ENCODE results near the gene PAAF1.

PAAF1 gene

GRCh38 chr11:73962101-73962705 lies 85.4 kb downstream of the PAAF1 start:
- Histone ChIP-seq H3K27me3 (replicated peaks in 2 of 5; ENCODE audit: control insufficient read depth in 4 of 5, insufficient read depth in 5 of 5, low read length in 4 of 5) (peaks cover 0 to 15% (median 3%) of the 10 kb centered on the region in 5 experiments), H3K9me3 (ENCODE audit: control extremely low read depth in 1 of 5, control insufficient read depth in 4 of 5, insufficient read depth in 2 of 5, low read depth in 1 of 5, low read length in 4 of 5) (no peaks in the 10 kb centered on the region), H3K27ac (ENCODE audit: insufficient read depth in 1 of 2, low read depth in 1 of 2, low read length in 2 of 2, poor library complexity in 1 of 2, severe bottlenecking in 2 of 2) (no peak overlapping the region), H3K4me3 (ENCODE audit: control insufficient read depth in 1 of 7, extremely low read depth in 1 of 7, insufficient read depth in 4 of 7, low read depth in 2 of 7, low read length in 6 of 7) (no peak overlapping the region), H3K4me1 (ENCODE audit: control extremely low read depth in 1 of 4, control insufficient read depth in 4 of 4, insufficient read depth in 4 of 4, low read length in 3 of 4) (peaks cover 0 to 3% (median 0%) of the 10 kb centered on the region in 4 experiments), H3K36me3 (ENCODE audit: control insufficient read depth in 4 of 4, insufficient read depth in 4 of 4, low read length in 3 of 4) (no peaks in the 10 kb centered on the region)
- DNase-seq, result no peak
- ChIA-PET CTCF (no interaction called here), POLR2A (no interaction called here)
- WGBS (ENCODE audit: insufficient coverage), result 91% methylated on average over 5 of the region's 7 CpGs

DNA sequence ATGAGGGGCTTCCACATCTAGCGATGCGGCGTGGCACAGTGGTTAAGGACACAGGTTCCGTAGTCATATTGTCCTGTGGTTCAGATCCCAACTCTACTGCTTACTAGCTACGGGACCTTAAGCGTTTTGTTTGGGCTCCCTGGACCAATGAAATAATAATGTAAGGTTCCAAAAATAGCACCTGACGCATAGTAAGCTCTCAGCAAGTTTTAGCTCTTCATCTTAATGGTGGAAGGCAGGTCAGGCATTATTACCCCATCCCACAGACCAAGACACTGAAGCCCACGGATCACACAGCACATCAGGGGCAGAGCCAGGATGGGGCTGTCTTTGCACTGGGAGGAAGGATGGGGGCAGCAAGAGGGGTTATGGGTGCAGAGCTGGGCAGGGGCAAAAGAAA lies 87.1 kb downstream of the PAAF1 start:
- WGBS (ENCODE audit: insufficient coverage), result 94% methylated on average over 6 of the region's 8 CpGs
- peaks cover 0 to 3% (median 0%) of the 10 kb centered on the region in 4 experiments for H3K4me1 ChIP-seq (ENCODE audit: control extremely low read depth in 1 of 4, control insufficient read depth in 4 of 4, insufficient read depth in 4 of 4, low read length in 3 of 4)
- ChIA-PET POLR2A (interaction anchor here (0.6 kb wide), 1 partner anchor 12 kb away, joined by 3 read pairs; no protein-coding TSS in a partner anchor), CTCF (interaction anchor here (0.8 to 2.7 kb wide), 19 partner anchors 9 to 293 kb away, joined by 3 to 15 read pairs (median 3); partner anchors contain the start of gene DNAJB13)
- no peak overlapping the region for H3K27ac ChIP-seq (ENCODE audit: insufficient read depth in 1 of 2, low read depth in 1 of 2, low read length in 2 of 2, poor library complexity in 1 of 2, severe bottlenecking in 2 of 2)
- H3K36me3 ChIP-seq (ENCODE audit: control insufficient read depth in 4 of 4, insufficient read depth in 4 of 4, low read length in 3 of 4), result no peaks in the 10 kb centered on the region
- no peaks in the 10 kb centered on the region for H3K9me3 ChIP-seq (ENCODE audit: control extremely low read depth in 1 of 5, control insufficient read depth in 4 of 5, insufficient read depth in 2 of 5, low read depth in 1 of 5, low read length in 4 of 5)
- no peak for DNase-seq
- H3K27me3 ChIP-seq (replicated peaks in 2 of 5; ENCODE audit: control insufficient read depth in 4 of 5, insufficient read depth in 5 of 5, low read length in 4 of 5), result peaks cover 0 to 6% (median 0%) of the 10 kb centered on the region in 5 experiments
- no peak overlapping the region for H3K4me3 ChIP-seq (ENCODE audit: control insufficient read depth in 1 of 7, extremely low read depth in 1 of 7, insufficient read depth in 4 of 7, low read depth in 2 of 7, low read length in 6 of 7)

DNA sequence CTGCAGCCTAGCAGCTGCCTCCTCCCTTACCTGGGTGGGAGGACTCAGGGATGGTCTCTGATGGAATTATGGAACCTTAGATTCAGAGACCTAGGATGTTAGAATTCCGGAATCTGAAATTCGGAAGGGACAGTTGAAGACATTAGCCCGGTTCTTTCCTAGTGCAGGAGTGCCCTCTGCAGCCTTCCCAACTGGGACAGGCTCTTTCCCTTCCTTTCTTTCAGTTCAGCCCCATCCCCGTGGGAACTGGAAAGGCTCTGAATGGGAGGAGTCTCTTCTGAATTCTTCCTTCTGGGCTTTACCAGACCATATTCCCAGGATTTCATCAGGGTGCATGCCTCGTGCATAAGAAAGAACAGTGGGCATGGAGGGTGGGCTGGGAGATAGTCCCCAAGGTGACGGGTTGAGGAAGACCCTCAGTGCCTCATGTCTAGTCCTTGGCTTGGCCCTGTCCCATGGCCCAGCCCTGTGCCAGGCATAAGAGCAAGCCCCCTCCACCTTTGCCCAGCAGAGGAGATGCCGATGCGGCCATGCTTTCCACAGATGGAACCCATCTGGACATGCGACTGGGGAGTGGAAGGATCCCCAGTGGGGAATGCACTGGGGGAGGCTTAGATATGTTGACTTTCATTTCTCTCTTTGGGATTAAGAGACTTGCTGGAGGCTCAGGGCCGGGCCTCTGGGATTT lies 88.4 kb downstream of the PAAF1 start:
- peaks cover 0 to 6% (median 0%) of the 10 kb centered on the region in 5 experiments for H3K27me3 ChIP-seq (replicated peaks in 2 of 5; ENCODE audit: control insufficient read depth in 4 of 5, insufficient read depth in 5 of 5, low read length in 4 of 5)
- WGBS (ENCODE audit: insufficient coverage), result 96% methylated on average over 9 of the region's 10 CpGs
- no peak for DNase-seq
- no peaks in the 10 kb centered on the region for H3K9me3 ChIP-seq (ENCODE audit: control extremely low read depth in 1 of 5, control insufficient read depth in 4 of 5, insufficient read depth in 2 of 5, low read depth in 1 of 5, low read length in 4 of 5)
- POLR2A ChIA-PET, result interaction anchor here (0.6 kb wide), 2 partner anchors 25 to 101 kb away, joined by 3 to 4 read pairs; no protein-coding TSS in a partner anchor
- CTCF ChIA-PET, result interaction anchor here (1.0 to 2.7 kb wide), 5 partner anchors 14 to 290 kb away, joined by 3 to 15 read pairs (median 5); no protein-coding TSS in a partner anchor
- H3K4me1 ChIP-seq (ENCODE audit: control extremely low read depth in 1 of 4, control insufficient read depth in 4 of 4, insufficient read depth in 4 of 4, low read length in 3 of 4), result peaks cover 0 to 7% (median 1%) of the 10 kb centered on the region in 4 experiments
- no peak overlapping the region for H3K4me3 ChIP-seq (ENCODE audit: control insufficient read depth in 1 of 7, extremely low read depth in 1 of 7, insufficient read depth in 4 of 7, low read depth in 2 of 7, low read length in 6 of 7)
- no peak overlapping the region for H3K27ac ChIP-seq (ENCODE audit: insufficient read depth in 1 of 2, low read depth in 1 of 2, low read length in 2 of 2, poor library complexity in 1 of 2, severe bottlenecking in 2 of 2)
- no peaks in the 10 kb centered on the region for H3K36me3 ChIP-seq (ENCODE audit: control insufficient read depth in 4 of 4, insufficient read depth in 4 of 4, low read length in 3 of 4)

DNA sequence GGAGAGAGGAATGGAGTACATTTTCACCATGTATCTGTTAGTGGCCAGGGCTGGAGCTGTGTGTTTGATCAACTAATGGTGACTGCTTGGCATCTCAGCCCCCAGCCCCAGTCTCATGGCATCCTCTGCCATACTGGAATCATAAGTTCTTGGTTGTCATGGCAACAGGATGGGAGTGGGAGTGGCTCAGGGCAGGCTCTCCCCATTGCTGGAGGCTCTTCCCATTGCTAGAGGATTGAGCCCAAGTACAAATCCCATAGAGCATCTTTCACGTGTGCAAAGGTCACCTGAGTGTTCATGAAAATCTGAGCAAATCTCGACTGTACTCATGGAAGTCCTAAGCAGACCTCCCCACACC lies 88.9 kb downstream of the PAAF1 start:
- POLR2A ChIA-PET, result interaction anchor here (0.6 kb wide), 1 partner anchor 25 kb away, joined by 3 read pairs; no protein-coding TSS in a partner anchor
- Histone ChIP-seq H3K9me3 (ENCODE audit: control extremely low read depth in 1 of 5, control insufficient read depth in 4 of 5, insufficient read depth in 2 of 5, low read depth in 1 of 5, low read length in 4 of 5) (no peaks in the 10 kb centered on the region), H3K4me3 (ENCODE audit: control insufficient read depth in 1 of 7, extremely low read depth in 1 of 7, insufficient read depth in 4 of 7, low read depth in 2 of 7, low read length in 6 of 7) (no peak overlapping the region), H3K36me3 (ENCODE audit: control insufficient read depth in 4 of 4, insufficient read depth in 4 of 4, low read length in 3 of 4) (no peaks in the 10 kb centered on the region), H3K4me1 (ENCODE audit: control extremely low read depth in 1 of 4, control insufficient read depth in 4 of 4, insufficient read depth in 4 of 4, low read length in 3 of 4) (peaks cover 0 to 7% (median 1%) of the 10 kb centered on the region in 4 experiments), H3K27me3 (replicated peaks in 2 of 5; ENCODE audit: control insufficient read depth in 4 of 5, insufficient read depth in 5 of 5, low read length in 4 of 5) (peaks cover 0 to 6% (median 0%) of the 10 kb centered on the region in 5 experiments), H3K27ac (ENCODE audit: insufficient read depth in 1 of 2, low read depth in 1 of 2, low read length in 2 of 2, poor library complexity in 1 of 2, severe bottlenecking in 2 of 2) (no peak overlapping the region)
- CTCF ChIA-PET, result interaction anchor here (1.0 to 2.2 kb wide), 4 partner anchors 37 to 63 kb away, joined by 3 to 7 read pairs (median 4); no protein-coding TSS in a partner anchor
- 74% methylated on average over 2 of the region's 2 CpGs for WGBS (ENCODE audit: insufficient coverage)
- no peak for DNase-seq

- Histone ChIP-seq H3K9me3 (ENCODE audit: control extremely low read depth in 1 of 5, control insufficient read depth in 4 of 5, insufficient read depth in 2 of 5, low read depth in 1 of 5, low read length in 4 of 5) (no peaks in the 10 kb centered on the region), H3K4me3 (ENCODE audit: control insufficient read depth in 1 of 7, extremely low read depth in 1 of 7, insufficient read depth in 4 of 7, low read depth in 2 of 7, low read length in 6 of 7) (no peak overlapping the region), H3K36me3 (ENCODE audit: control insufficient read depth in 4 of 4, insufficient read depth in 4 of 4, low read length in 3 of 4) (peaks cover 0 to 12% (median 3%) of the 10 kb centered on the region in 4 experiments), H3K27ac (ENCODE audit: insufficient read depth in 1 of 2, low read depth in 1 of 2, low read length in 2 of 2, poor library complexity in 1 of 2, severe bottlenecking in 2 of 2) (no peak overlapping the region), H3K27me3 (replicated peaks in 2 of 5; ENCODE audit: control insufficient read depth in 4 of 5, insufficient read depth in 5 of 5, low read length in 4 of 5) (peaks cover 0 to 6% (median 0%) of the 10 kb centered on the region in 5 experiments), H3K4me1 (ENCODE audit: control extremely low read depth in 1 of 4, control insufficient read depth in 4 of 4, insufficient read depth in 4 of 4, low read length in 3 of 4) (peaks cover 0 to 17% (median 4%) of the 10 kb centered on the region in 4 experiments)
- POLR2A ChIA-PET, result interaction anchor here (0.7 to 3.3 kb wide), 2 partner anchors 14 to 53 kb away, joined by 3 to 13 read pairs; partner anchors contain the start of gene UCP2
- WGBS (ENCODE audit: insufficient coverage), result 91% methylated on average over 13 of the region's 15 CpGs
- no peak for DNase-seq
- CTCF ChIA-PET, result interaction anchor here (1.1 to 1.2 kb wide), 2 partner anchors 22 to 37 kb away, joined by 3 read pairs; no protein-coding TSS in a partner anchor
Observed at GRCh38 chr11:73968356-73968966, 91.7 kb downstream of the PAAF1 start.

DNA sequence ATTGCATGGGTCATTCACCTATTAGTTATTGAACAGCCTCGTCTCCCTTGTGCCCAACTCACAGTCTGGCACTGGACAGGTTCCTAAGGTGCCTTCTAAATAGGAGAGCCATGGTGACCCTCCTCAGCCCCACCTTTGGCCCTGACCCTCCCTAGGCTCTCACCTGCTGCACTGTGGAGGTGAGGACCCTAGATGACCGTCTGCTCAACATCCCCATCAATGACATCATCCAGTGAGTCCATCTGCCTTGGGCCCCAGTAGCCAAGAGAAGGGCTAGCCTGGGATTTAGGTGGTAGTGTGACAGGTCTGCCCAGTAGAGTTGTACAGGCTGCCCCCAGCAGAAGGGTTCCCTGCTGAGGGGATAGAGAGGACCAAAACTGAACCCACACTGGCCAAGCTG lies 92.3 kb downstream of the PAAF1 start:
- Histone ChIP-seq H3K27me3 (replicated peaks in 2 of 5; ENCODE audit: control insufficient read depth in 4 of 5, insufficient read depth in 5 of 5, low read length in 4 of 5) (peaks cover 0 to 6% (median 0%) of the 10 kb centered on the region in 5 experiments), H3K27ac (ENCODE audit: insufficient read depth in 1 of 2, low read depth in 1 of 2, low read length in 2 of 2, poor library complexity in 1 of 2, severe bottlenecking in 2 of 2) (no peak overlapping the region), H3K4me1 (ENCODE audit: control extremely low read depth in 1 of 4, control insufficient read depth in 4 of 4, insufficient read depth in 4 of 4, low read length in 3 of 4) (peaks cover 0 to 23% (median 7%) of the 10 kb centered on the region in 4 experiments), H3K4me3 (ENCODE audit: control insufficient read depth in 1 of 7, extremely low read depth in 1 of 7, insufficient read depth in 4 of 7, low read depth in 2 of 7, low read length in 6 of 7) (no peak overlapping the region), H3K36me3 (ENCODE audit: control insufficient read depth in 4 of 4, insufficient read depth in 4 of 4, low read length in 3 of 4) (peaks cover 0 to 15% (median 4%) of the 10 kb centered on the region in 4 experiments), H3K9me3 (ENCODE audit: control extremely low read depth in 1 of 5, control insufficient read depth in 4 of 5, insufficient read depth in 2 of 5, low read depth in 1 of 5, low read length in 4 of 5) (no peaks in the 10 kb centered on the region)
- no peak for DNase-seq
- WGBS (ENCODE audit: insufficient coverage), result 100% methylated on average over 1 of the region's 2 CpGs
- ChIA-PET POLR2A (interaction anchor here (3.3 kb wide), 1 partner anchor 13 kb away, joined by 13 read pairs; the partner anchor contains the start of gene UCP2), CTCF (interaction anchor here (1.0 to 2.6 kb wide), 2 partner anchors 12 to 602 kb away, joined by 3 to 15 read pairs; partner anchors contain the start of gene UCP2)

Measured in common myeloid progenitor, CD34-positive (primary cell).